Tibial artery (tissue), 4 donors: Measurements from ENCODE around the gene GPALPP1.

Source experiments
- DNase-seq, 2 donors: peaks; one replicate each; pipeline ENCODE4 v3.0.0-alpha.2; 2019
- H3K27ac ChIP-seq, 2 donors: fragments of 200-600 bp; sonication (generic) in 1 of 2; 1 replicate in 1 of 2; 2 replicates in 1 of 2; pipeline ENCODE4 v1.5.1; 2018 to 2019; ENCODE audit warnings: mild to moderate bottlenecking in 1 of 2
- H3K27me3 ChIP-seq, 2 donors: fragments of 200-600 bp; sonication (generic) in 1 of 2; one replicate each; pipeline versions ENCODE4 v1.5.1 to v1.6.0; 2016 to 2019
- H3K36me3 ChIP-seq, 3 donors: fragments of 200-600 bp; sonication (generic) in 2 of 3; one replicate each; pipeline ENCODE4 v1.5.1; 2016 to 2019; ENCODE audit warnings: mild to moderate bottlenecking in 2 of 3
- H3K4me1 ChIP-seq, 4 donors: fragments of 200-600 bp; sonication (generic) in 2 of 4; 1 replicate in 3 of 4; 2 replicates in 1 of 4; pipeline ENCODE4 v1.5.1; 2016 to 2019
- H3K4me3 ChIP-seq, 2 donors: fragments of 200-600 bp; sonication (generic) in 1 of 2; 1 replicate in 1 of 2; 2 replicates in 1 of 2; pipeline ENCODE4 v1.5.1; 2018 to 2019; ENCODE audit warnings: mild to moderate bottlenecking in 2 of 2
- H3K9me3 ChIP-seq, 3 donors: fragments of 200-600 bp; sonication (generic) in 1 of 3; one replicate each; pipeline ENCODE4 v1.5.1; 2016 to 2019
- intact Hi-C: fragments of 100-400 bp; cut with DNase I; formaldehyde crosslinking; loops from one replicate; pipeline ENCODE4 v1.15.0; 2023; ENCODE audit warnings: low total_unique reads
- TF ChIP-seq, protein P1 (sequence below), 2 experiments: fragments of 200-600 bp in 1 of 2; fragments of 450-650 bp in 1 of 2; IDR thresholded peaks; one replicate each; pipeline ENCODE4 v1.5.1; 2017 to 2019; ENCODE audit warnings: antibody characterized with exemption in 2 of 2, mild to moderate bottlenecking in 1 of 2, moderate library complexity in 1 of 2

Gene GPALPP1

DNA sequence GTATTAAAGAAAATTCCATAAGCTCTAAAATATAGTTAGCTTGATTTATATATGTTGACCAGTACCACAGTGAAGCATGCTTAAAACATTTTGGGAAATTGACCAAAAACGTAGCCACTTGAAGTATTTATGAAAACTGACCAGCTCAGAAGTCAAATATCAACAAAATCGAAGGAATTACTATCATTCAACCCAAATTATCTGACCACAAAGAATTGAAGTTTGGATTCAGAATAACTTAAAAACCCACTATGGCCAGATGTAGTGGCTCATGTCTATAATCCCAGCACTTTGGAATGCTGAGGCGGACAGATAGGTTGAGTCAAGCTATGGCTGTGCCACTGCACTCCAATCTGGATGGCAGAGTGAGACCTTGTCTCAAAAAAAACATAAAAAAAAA, 31.9 kb downstream of the GPALPP1 start:
- intact Hi-C loops = no loop called here
- TF ChIP-seq, protein P1, sequence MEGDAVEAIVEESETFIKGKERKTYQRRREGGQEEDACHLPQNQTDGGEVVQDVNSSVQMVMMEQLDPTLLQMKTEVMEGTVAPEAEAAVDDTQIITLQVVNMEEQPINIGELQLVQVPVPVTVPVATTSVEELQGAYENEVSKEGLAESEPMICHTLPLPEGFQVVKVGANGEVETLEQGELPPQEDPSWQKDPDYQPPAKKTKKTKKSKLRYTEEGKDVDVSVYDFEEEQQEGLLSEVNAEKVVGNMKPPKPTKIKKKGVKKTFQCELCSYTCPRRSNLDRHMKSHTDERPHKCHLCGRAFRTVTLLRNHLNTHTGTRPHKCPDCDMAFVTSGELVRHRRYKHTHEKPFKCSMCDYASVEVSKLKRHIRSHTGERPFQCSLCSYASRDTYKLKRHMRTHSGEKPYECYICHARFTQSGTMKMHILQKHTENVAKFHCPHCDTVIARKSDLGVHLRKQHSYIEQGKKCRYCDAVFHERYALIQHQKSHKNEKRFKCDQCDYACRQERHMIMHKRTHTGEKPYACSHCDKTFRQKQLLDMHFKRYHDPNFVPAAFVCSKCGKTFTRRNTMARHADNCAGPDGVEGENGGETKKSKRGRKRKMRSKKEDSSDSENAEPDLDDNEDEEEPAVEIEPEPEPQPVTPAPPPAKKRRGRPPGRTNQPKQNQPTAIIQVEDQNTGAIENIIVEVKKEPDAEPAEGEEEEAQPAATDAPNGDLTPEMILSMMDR (IDR thresholded peaks at IDR 0.05) = no peak
- no peak overlapping the region for H3K27ac ChIP-seq
- no peaks in the 10 kb centered on the region for H3K9me3 ChIP-seq
- DNase-seq = no peak
- peaks cover 53 to 70% (median 55%) of the 10 kb centered on the region in 3 donors for H3K36me3 ChIP-seq
- H3K4me1 ChIP-seq = no peaks in the 10 kb centered on the region
- no peak overlapping the region for H3K4me3 ChIP-seq
- no peaks in the 10 kb centered on the region for H3K27me3 ChIP-seq

DNA sequence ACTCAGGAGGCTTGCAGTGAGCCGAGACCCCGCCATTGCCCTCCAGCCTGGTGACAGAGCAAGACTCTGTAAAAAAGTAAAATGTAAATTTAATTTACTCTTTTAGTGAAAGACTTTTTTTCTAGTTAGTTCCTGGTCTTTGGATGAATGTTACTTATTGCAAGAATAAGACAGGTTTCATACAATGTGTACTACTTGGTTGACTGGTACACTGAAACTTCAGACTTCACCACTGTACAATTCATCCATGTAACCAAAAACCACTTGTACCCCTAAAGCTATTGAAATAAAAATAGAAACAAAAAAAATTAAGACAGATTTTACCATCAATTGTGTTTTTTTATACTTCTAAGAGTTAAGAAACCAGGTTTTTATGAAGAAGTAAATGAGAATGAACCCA, 35.5 kb downstream of the GPALPP1 start:
- Histone ChIP-seq H3K27ac (no peak overlapping the region), H3K36me3 (peaks cover 48 to 69% (median 50%) of the 10 kb centered on the region in 3 donors), H3K27me3 (no peaks in the 10 kb centered on the region), H3K4me3 (no peak overlapping the region), H3K4me1 (no peaks in the 10 kb centered on the region), H3K9me3 (no peaks in the 10 kb centered on the region)
- TF ChIP-seq, protein P1 (IDR thresholded peaks at IDR 0.05) = no peak
- intact Hi-C loops = no loop called here
- no peak for DNase-seq

DNA sequence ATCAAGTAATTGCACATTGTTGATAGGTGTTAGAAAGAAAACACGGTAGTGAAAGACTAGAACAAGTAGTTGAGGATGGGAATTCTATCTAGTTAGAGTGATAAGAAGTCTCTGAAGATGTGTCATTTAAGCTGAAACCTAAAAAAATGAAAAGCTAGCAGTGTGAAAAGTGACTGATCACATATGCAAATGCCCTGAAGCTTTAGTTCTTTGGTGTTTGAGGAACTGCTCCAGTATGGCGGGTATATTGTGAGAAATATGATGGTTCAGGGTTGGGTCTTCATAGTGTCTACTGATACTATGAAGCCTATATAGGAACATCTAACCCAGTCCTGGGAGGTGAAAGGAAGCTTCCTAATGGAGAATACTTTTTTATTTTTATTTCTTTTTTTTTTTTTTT, 45.0 kb downstream of the GPALPP1 start:
- H3K27ac ChIP-seq = no peak overlapping the region
- no peaks in the 10 kb centered on the region for H3K4me1 ChIP-seq
- DNase-seq = no peak
- H3K9me3 ChIP-seq = no peaks in the 10 kb centered on the region
- intact Hi-C loops = no loop called here
- H3K27me3 ChIP-seq = no peaks in the 10 kb centered on the region
- TF ChIP-seq, protein P1 (IDR thresholded peaks at IDR 0.05) = no peak
- H3K36me3 ChIP-seq = peaks cover 8 to 54% (median 19%) of the 10 kb centered on the region in 3 donors
- no peak overlapping the region for H3K4me3 ChIP-seq

DNA sequence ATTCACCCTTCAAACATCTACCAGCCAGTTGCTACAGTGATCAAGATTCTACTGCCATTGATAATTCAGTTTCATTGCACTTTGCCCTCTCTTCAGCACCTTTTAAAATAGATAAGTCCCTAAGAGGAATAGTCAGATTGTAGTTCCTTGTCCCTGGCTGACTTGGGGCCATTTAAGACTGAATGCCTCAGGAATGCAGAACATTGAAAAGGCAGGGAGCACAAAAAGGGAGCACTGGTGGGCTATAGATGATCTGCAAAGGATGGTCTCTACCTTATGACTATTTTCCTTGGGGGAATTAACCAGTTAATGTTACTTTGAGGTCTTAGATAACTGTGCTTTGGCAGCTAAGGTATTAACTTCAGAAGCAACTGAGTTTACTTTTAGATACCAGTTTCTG, 46.9 kb downstream of the GPALPP1 start:
- no peak for DNase-seq
- intact Hi-C loops = no loop called here
- Histone ChIP-seq H3K36me3 (peaks cover 8 to 45% (median 19%) of the 10 kb centered on the region in 3 donors), H3K9me3 (no peaks in the 10 kb centered on the region), H3K4me1 (no peaks in the 10 kb centered on the region), H3K27ac (no peak overlapping the region), H3K4me3 (no peak overlapping the region), H3K27me3 (no peaks in the 10 kb centered on the region)
- TF ChIP-seq, protein P1 (IDR thresholded peaks at IDR 0.05) = no peak

DNA sequence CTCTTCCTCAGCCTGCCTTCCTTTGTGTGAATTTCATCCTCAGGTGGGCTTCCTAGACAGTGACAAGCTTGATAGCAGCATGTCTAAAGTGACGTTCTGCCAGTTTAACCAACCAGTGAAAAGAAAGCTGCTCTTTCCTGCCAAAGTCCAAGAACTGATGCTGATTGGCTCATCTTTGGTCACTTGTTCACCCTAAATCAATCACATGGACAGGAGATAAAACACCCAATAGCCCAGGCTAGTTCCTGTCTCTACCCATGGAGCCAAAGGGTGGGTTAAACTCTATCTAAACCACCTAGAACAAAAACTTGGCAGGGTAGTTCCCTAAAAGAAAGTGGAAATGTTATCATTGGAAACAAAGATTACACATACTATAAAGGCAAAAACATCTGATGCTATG, 50.8 kb downstream of the GPALPP1 start:
- no peaks in the 10 kb centered on the region for H3K4me1 ChIP-seq
- H3K9me3 ChIP-seq = no peaks in the 10 kb centered on the region
- DNase-seq = no peak
- TF ChIP-seq, protein P1 (IDR thresholded peaks at IDR 0.05) = no peak
- peaks cover 0 to 21% (median 8%) of the 10 kb centered on the region in 3 donors for H3K36me3 ChIP-seq
- no peaks in the 10 kb centered on the region for H3K27me3 ChIP-seq
- intact Hi-C loops = no loop called here
- H3K4me3 ChIP-seq = no peak overlapping the region
- no peak overlapping the region for H3K27ac ChIP-seq

DNA sequence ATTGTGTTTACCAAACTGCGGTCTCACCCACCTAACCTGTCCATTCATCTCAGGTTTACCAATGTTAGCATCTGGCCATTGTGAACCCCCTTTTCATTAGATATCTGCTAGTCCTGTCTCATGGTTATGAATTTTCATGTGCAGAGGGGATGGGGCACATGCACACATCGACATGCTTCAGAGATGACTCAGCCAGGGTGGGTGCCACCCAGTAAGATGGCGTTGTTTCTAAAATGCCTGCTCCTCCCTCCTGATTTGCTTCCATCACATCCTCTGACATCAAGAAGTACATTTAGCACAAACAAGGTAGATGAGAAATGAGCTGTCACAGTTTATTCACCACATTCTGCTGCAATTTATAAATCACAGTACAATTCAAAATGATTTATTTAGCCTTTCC, 51.3 kb downstream of the GPALPP1 start:
- DNase-seq = no peak
- TF ChIP-seq, protein P1 (IDR thresholded peaks at IDR 0.05) = no peak
- intact Hi-C loops = no loop called here
- Histone ChIP-seq H3K4me1 (no peaks in the 10 kb centered on the region), H3K27ac (no peak overlapping the region), H3K27me3 (no peaks in the 10 kb centered on the region), H3K4me3 (no peak overlapping the region), H3K36me3 (peaks cover 0 to 21% (median 8%) of the 10 kb centered on the region in 3 donors), H3K9me3 (no peaks in the 10 kb centered on the region)
